Liver (tissue), 9 donors: ENCODE data around the gene GALNT9. TPM values are rescaled to one million over a fixed set of nuclear protein-coding genes. Genes with fewer than 3 reads are reported as not detected.

Experiments
- DNase-seq: peaks from one replicate; pipeline ENCODE4 v3.0.0-alpha.2; 2017; ENCODE audit warnings: low spot score
- H3K27ac ChIP-seq, 2 donors: one replicate each; pipeline ENCODE4 v1.7.0; 2013; ENCODE audit warnings: inconsistent platforms in 2 of 2, low read length in 2 of 2, control low read depth in 1 of 2, low read depth in 1 of 2, mild to moderate bottlenecking in 1 of 2
- H3K27me3 ChIP-seq, 4 donors: one replicate each; pipeline versions ENCODE4 v1.6.1 to v1.7.0; 2013; ENCODE audit warnings: low read length in 3 of 4, inconsistent platforms in 1 of 4, mild to moderate bottlenecking in 1 of 4, moderate library complexity in 1 of 4; ENCODE audit not compliant: control insufficient read depth in 4 of 4, insufficient read depth in 4 of 4
- H3K36me3 ChIP-seq, 4 donors: one replicate each; pipeline versions ENCODE4 v1.6.1 to v1.7.0; 2013; ENCODE audit warnings: low read length in 3 of 4, mild to moderate bottlenecking in 3 of 4, low read depth in 1 of 4, moderate library complexity in 1 of 4; ENCODE audit not compliant: control insufficient read depth in 4 of 4, insufficient read depth in 3 of 4
- H3K4me1 ChIP-seq, 4 donors: one replicate each; pipeline versions ENCODE4 v1.6.1 to v1.7.0; 2013; ENCODE audit warnings: low read length in 3 of 4, mild to moderate bottlenecking in 3 of 4, moderate library complexity in 1 of 4; ENCODE audit not compliant: control insufficient read depth in 4 of 4, insufficient read depth in 4 of 4
- H3K4me3 ChIP-seq, 3 donors: one replicate each; pipeline versions ENCODE4 v1.6.1 to v1.7.0; 2013; ENCODE audit warnings: low read length in 3 of 3, control low read depth in 1 of 3, low read depth in 1 of 3, mild to moderate bottlenecking in 1 of 3
- H3K9ac ChIP-seq, 2 donors: one replicate each; pipeline ENCODE4 v1.7.0; 2013; ENCODE audit warnings: low read length in 2 of 2, mild to moderate bottlenecking in 2 of 2, moderate library complexity in 2 of 2, control low read depth in 1 of 2, low read depth in 1 of 2
- H3K9me3 ChIP-seq, 4 donors: one replicate each; pipeline versions ENCODE4 v1.6.1 to v1.7.0; 2013; ENCODE audit warnings: low read length in 3 of 4; ENCODE audit not compliant: control insufficient read depth in 4 of 4
- EGR1 ChIP-seq, 2 donors: IDR thresholded peaks; 2 replicates each; pipeline ENCODE4 v1.6.1; 2016 to 2018; ENCODE audit warnings: antibody characterized with exemption in 2 of 2, low read depth in 2 of 2
- FOXA2 ChIP-seq: IDR thresholded peaks from 2 replicates; pipeline ENCODE4 v1.6.1; 2016; ENCODE audit warnings: antibody characterized with exemption
- GABPA ChIP-seq, 2 donors: IDR thresholded peaks in 1 of 2; conservative IDR thresholded peaks in 1 of 2; 2 replicates each; pipeline ENCODE4 v1.6.1; 2016; ENCODE audit warnings: antibody characterized with exemption in 2 of 2, mild to moderate bottlenecking in 1 of 2, moderate library complexity in 1 of 2
- HNF4A ChIP-seq, 2 donors: conservative IDR thresholded peaks; 2 replicates each; pipeline ENCODE4 v1.6.1; 2016; ENCODE audit warnings: antibody characterized with exemption in 2 of 2, mild to moderate bottlenecking in 2 of 2
- HNF4G ChIP-seq: IDR thresholded peaks from 2 replicates; pipeline ENCODE4 v1.6.1; 2016; ENCODE audit warnings: antibody characterized with exemption
- JUND ChIP-seq, 2 donors: IDR thresholded peaks; 2 replicates each; pipeline ENCODE4 v1.6.1; 2016; ENCODE audit warnings: antibody characterized with exemption in 2 of 2
- RAD21 ChIP-seq, 2 donors: IDR thresholded peaks; 2 replicates each; pipeline ENCODE4 v1.6.1; 2016; ENCODE audit warnings: antibody characterized with exemption in 2 of 2, mild to moderate bottlenecking in 2 of 2
- REST ChIP-seq: IDR thresholded peaks from 2 replicates; pipeline ENCODE4 v1.6.1; 2016; ENCODE audit warnings: antibody characterized with exemption, mild to moderate bottlenecking
- SP1 ChIP-seq: IDR thresholded peaks from 2 replicates; pipeline ENCODE4 v1.6.1; 2018; ENCODE audit warnings: antibody characterized with exemption, mild to moderate bottlenecking
- TAF1 ChIP-seq: conservative IDR thresholded peaks from 2 replicates; pipeline ENCODE4 v1.6.1; 2016; ENCODE audit warnings: antibody characterized with exemption, mild to moderate bottlenecking
- YY1 ChIP-seq: IDR thresholded peaks from 2 replicates; pipeline ENCODE4 v1.6.1; 2016; ENCODE audit warnings: antibody characterized with exemption, mild to moderate bottlenecking
- whole genome bisulfite sequencing: extraction: QIAGEN DNeasy Blood & Tissue Kit; methylation state at CpG from one replicate; pipeline ENCODE4 v1.1.7; 2013; 5-methylcytosine and 5-hydroxymethylcytosine counted together
- polyA plus RNA-seq, 2 donors: library from polyadenylated mRNA; stranded (reverse) in 1 of 2; unstranded in 1 of 2; fragments of 200-250 nt in 1 of 2; fragments of >200 nt in 1 of 2; fragmentation: Nextera tagmentation in 1 of 2; extraction: Ambion mirVana in 1 of 2; gene quantifications; one replicate each; pipeline versions ENCODE4 v1.2.1 to v1.2.3, GENCODE V29; 2013 to 2015
- total RNA-seq, 2 donors: library from RNA; depleted of rRNA; stranded (reverse); fragments of >200 nt; gene quantifications; one replicate each; pipeline ENCODE4 v1.2.3, GENCODE V29; 2014
- TF ChIP-seq, protein P1 (sequence below): IDR thresholded peaks from 2 replicates; pipeline ENCODE4 v1.6.1; 2016; ENCODE audit warnings: antibody characterized with exemption
- TF ChIP-seq, protein P2 (sequence below): IDR thresholded peaks from 2 replicates; pipeline ENCODE4 v1.6.1; 2016; ENCODE audit warnings: antibody characterized with exemption
- TF ChIP-seq, protein P3 (sequence below): IDR thresholded peaks from 2 replicates; pipeline ENCODE4 v1.6.1; 2016; ENCODE audit warnings: antibody characterized with exemption
- donor health status: healthy.
- donor health status: healthy.
- donor health status: healthy.
- donor health status: healthy.
- donor health status: healthy.

GALNT9 gene
- total and polyA plus RNA-seq, 4 donors = 0.05 to 0.25 (median 0.09) TPM; not detected in 1

DNA sequence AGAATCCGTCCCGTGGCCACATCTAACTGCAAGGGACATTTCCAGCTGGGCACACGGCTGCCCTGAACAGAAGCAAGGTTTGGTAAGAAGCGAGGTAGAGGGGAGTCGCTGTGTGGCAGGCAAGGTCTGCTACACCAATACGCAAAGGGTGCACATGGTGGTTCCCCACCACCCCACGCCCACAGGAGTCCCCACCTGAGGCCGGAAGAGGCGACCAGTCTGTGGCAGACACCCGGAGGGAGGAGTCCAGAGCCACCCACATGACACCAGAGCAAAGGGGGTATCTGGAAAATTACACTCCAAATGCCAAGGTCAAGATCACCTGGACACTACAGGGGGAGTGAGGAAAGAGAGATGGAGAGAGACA, 47.1 kb upstream of the GALNT9 start:
- Histone ChIP-seq H3K27me3 (peaks cover 0 to 5% (median 4%) of the 10 kb centered on the region in 4 donors), H3K36me3 (no peaks in the 10 kb centered on the region), H3K4me3 (no peak overlapping the region), H3K27ac (no peak overlapping the region), H3K9me3 (peaks cover 0 to 6% (median 2%) of the 10 kb centered on the region in 4 donors), H3K4me1 (no peaks in the 10 kb centered on the region), H3K9ac (no peak overlapping the region)
- WGBS = 59% methylated on average over 10 of the region's 10 CpGs
- TF ChIP-seq JUND (IDR thresholded peaks at IDR 0.05) (no peak), GABPA (IDR thresholded peaks at IDR 0.05 in 1 of 2, conservative IDR thresholded peaks at IDR 0.05 in 1 of 2) (no peak), SP1 (no peak)
- TF ChIP-seq, protein P1, sequence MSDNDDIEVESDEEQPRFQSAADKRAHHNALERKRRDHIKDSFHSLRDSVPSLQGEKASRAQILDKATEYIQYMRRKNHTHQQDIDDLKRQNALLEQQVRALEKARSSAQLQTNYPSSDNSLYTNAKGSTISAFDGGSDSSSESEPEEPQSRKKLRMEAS = no peak
- DNase-seq = no peak

DNA sequence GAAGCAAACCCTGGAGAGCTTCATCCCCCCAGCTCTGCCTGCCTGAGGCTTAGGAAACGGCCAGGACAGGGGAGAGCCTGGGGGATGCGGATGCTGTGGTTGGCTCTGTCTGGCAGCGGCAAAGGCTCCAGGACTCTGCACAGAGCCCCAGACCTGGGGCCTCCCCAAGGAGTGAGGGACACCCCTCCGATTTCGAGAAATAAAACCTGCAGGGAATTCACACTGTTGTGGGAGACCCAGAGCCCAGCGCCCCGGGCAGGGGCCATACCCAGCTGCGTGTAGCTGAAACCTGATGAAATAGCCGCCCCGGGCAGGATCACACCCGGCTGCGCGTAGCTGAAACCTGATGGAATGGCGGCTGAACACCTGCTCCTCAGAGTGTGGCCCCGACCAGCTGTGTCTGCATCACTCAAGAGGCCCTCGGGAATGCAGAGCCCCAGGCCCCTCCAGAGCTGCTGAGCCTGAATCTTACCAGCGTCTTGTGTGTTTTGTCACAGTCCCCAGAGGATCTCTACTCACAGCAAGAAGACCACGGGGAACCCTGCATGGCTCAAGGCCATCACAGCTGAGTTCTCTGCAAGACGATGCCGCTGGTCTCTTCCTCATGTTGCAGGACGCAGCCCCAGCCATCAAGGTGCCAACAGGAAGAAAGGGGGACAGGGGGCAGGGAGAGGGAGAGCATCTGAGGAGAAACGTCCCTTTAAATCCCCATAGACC, 46.5 kb upstream of the GALNT9 start:
- Histone ChIP-seq H3K4me3 (no peak overlapping the region), H3K36me3 (no peaks in the 10 kb centered on the region), H3K4me1 (no peaks in the 10 kb centered on the region), H3K27me3 (peaks cover 0 to 5% (median 4%) of the 10 kb centered on the region in 4 donors), H3K9me3 (peaks cover 0 to 11% (median 3%) of the 10 kb centered on the region in 4 donors), H3K9ac (no peak overlapping the region), H3K27ac (no peak overlapping the region)
- TF ChIP-seq YY1 (no peak), EGR1 (IDR thresholded peaks at IDR 0.05; ENCODE audit: low read depth in 2 of 2) (no peak), RAD21 (IDR thresholded peaks at IDR 0.05) (no peak), GABPA (IDR thresholded peaks at IDR 0.05 in 1 of 2, conservative IDR thresholded peaks at IDR 0.05 in 1 of 2) (no peak), HNF4G (no peak), HNF4A (conservative IDR thresholded peaks at IDR 0.05) (no peak), FOXA2 (no peak), SP1 (no peak)
- TF ChIP-seq, protein P1 = no peak
- TF ChIP-seq, protein P2, sequence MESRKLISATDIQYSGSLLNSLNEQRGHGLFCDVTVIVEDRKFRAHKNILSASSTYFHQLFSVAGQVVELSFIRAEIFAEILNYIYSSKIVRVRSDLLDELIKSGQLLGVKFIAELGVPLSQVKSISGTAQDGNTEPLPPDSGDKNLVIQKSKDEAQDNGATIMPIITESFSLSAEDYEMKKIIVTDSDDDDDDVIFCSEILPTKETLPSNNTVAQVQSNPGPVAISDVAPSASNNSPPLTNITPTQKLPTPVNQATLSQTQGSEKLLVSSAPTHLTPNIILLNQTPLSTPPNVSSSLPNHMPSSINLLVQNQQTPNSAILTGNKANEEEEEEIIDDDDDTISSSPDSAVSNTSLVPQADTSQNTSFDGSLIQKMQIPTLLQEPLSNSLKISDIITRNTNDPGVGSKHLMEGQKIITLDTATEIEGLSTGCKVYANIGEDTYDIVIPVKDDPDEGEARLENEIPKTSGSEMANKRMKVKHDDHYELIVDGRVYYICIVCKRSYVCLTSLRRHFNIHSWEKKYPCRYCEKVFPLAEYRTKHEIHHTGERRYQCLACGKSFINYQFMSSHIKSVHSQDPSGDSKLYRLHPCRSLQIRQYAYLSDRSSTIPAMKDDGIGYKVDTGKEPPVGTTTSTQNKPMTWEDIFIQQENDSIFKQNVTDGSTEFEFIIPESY = no peak
- TF ChIP-seq, protein P3, sequence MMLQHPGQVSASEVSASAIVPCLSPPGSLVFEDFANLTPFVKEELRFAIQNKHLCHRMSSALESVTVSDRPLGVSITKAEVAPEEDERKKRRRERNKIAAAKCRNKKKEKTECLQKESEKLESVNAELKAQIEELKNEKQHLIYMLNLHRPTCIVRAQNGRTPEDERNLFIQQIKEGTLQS = no peak
- 68% methylated on average over 22 of the region's 22 CpGs for WGBS
- DNase-seq = no peak

- Histone ChIP-seq H3K9me3 (peaks cover 0 to 13% (median 3%) of the 10 kb centered on the region in 4 donors), H3K4me1 (no peaks in the 10 kb centered on the region), H3K27ac (no peak overlapping the region), H3K9ac (no peak overlapping the region), H3K36me3 (no peaks in the 10 kb centered on the region), H3K27me3 (peaks cover 0 to 5% (median 2%) of the 10 kb centered on the region in 4 donors), H3K4me3 (no peak overlapping the region)
- 77% methylated on average over 28 of the region's 28 CpGs for WGBS
- no peak for TF ChIP-seq REST
- no peak for TF ChIP-seq HNF4A (conservative IDR thresholded peaks at IDR 0.05)
- TF ChIP-seq TAF1 = no peak
- TF ChIP-seq SP1 = no peak
- no peak for DNase-seq
Measured at GRCh38 chr12:132374612-132375445, 45.4 kb upstream of the GALNT9 start.
